NCI-H2196 treated with DMSO at 0.1 percent for 48 hours (cell line): Measurements from ENCODE around the gene BDP1.
"Not testable (repeated sequence)": the region's sequence is repeated elsewhere in the genome, so short reads cannot be mapped to it uniquely, and the experiment has no call there.

Source experiments
- DNase-seq: peaks from one replicate; lab custom pipeline; 2025; ENCODE audit not compliant: unreplicated experiment; lab: John Stamatoyannopoulos, UW

Gene BDP1

DNA sequence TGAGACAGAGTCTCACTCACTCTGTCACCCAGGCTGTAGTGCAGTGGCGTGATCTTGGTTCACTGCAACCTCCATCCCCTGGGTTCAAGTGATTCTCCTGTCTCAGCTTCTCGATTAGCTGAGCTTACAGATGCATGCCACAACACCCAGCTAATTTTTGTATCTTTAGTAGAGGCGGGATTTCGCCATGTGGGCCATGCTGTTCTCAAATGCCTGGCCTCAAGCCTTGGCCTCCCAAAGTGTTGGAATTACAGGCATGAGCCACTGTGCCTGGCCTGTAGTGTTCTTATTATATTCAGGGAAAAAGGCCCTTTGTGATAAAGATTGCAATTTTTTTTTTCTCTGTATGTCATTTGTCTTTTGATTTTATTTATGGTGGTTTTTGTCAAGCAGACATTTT, 107.7 kb downstream of the BDP1 start:
- no peak for DNase-seq

DNA sequence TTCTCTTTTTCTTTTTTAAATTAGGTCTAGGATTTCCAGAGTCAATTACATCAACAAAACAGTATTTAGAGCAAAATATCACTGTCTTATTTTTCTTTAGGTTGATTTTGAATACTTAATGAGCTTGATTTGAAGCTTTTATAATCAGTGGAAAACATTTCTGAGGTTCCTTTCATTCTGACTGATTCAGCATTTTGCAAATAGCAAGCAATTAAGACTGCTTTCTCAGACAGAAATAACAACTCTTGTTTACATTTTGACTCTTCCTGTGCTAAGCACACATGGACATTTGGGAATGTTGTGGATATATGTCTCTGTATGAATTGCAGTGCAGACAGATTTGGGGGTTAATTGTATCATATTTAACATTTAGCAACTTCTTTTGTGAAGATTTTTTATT, 109.4 kb downstream of the BDP1 start:
- DNase-seq: no peak

DNA sequence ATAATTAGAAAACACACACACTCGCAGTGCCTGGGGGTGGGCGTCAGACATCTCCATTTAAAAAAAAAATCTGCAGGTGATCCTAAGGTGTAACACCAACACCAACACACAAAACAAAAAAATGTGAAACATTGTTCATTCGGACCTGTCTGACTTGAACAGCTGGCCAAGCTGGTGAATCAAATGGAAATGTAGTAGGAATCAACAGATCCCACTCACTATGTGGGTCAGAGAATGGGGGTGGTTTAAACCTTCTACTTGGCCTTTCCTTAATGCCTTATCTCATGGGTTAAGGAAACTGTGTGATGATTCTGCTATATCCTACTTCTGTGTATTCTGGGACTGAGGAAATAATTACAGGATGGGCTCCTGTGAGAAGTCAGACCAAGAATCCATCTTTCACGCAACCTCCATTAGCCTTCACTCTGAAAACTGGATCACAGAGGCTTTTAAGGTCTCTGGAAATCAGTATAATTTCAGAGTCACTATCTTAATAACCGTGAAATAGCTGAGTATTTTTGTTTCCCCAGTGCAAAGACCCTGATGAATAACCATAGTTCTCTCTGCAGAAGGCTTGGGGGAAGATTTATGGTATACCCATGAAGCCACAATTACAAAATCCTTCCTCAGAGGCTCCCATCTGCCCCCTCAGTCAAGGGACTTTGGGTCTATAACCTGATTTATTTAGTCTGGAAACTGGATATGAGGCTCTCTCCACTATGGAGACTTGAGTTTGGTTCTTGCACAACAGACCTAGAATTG, 114.5 kb downstream of the BDP1 start:
- DNase-seq: no peak

DNA sequence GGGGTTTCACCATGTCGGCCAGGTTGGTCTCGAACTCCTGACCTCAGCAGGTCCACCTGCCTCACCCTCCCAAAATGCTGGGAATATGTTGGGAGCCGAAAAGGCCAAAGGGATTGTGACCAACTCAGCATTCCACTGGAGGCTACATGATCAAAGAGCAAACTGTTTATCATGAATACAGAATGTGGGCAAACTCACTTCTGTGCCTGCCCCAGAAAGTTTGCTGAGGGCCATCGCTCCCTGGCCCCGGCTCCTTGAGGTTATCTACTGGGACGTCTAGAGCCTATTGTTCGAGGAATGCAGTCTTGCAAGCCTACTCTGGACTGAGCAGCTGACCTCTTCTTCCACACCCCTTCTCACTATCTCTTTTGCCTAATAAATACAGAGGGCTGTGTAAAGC, 116.4 kb downstream of the BDP1 start:
- not testable (repeated sequence) for DNase-seq

DNA sequence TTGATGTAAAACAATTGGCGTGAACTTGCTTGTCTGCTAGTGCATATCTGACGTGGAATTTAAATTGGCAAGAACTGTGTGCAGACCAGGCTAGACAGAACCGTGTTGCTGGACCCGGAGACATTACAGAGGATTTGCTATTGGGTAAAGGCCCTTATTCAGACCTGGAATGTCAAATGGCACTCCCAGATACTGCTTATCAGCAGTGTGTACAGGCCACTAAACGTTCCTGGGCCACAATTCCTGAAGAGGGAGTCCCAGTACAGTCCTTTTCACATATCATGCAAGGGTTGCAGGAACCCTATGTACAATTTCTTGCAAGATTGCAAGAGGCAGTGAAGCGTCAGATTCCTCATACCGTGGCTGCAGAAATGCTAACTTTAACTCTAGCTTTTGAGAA, 118.1 kb downstream of the BDP1 start:
- DNase-seq: no peak

DNA sequence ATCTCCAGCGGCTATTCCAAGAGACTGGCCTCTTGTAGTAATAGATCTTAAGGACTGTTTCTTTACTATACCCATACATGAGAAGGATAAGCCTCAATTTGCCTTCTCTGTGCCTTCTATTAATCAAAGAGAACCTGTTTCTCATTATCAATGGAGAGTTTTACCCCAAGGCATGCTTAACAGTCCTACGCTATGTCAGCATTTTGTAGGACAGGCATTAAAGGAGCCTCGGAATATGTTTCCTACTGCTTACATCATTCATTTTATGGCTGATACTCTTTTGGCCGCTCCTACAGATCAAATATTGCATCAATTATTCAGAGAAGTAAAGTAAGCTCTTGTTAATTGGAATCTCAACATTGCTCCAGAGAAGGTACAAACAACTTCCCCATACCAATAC, 120.1 kb downstream of the BDP1 start:
- DNase-seq: not testable (repeated sequence)

DNA sequence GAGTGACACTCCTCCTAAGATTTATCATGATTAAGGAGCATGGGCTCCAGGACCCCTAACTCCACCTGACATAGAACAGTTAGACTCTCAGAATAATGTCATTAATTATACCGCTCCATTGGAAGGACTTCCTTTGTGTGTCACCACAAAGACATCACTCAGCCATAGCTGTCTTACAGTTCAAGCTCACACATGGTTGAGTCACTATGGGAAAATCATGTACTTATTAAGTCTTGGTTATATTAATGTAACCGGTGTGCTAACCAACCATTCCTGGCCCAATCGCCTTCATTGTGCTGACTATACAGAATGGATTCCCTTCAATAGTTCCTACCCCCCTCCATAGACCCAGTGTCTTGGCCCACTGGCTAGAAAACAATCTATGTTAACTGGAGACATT, 120.8 kb downstream of the BDP1 start:
- DNase-seq: no peak

DNA sequence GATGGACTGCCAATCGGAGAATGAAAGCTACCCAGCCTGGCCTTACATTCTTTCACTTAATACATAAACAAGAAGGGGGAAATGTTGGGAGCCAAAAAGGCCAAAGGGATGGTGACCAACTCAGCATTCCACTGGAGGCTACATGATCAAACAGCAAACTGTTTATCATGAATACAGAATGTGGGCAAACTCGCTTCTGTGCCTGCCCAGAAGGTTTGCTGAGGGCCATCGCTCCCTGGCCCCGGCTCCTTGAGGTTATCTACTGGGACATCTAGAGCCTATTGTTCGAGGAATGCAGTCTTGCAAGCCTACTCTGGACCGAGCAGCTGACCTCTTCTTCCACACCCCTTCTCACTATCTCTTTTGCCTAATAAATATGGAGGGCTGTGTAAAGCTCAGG, 122.4 kb downstream of the BDP1 start:
- not testable (repeated sequence) for DNase-seq

DNA sequence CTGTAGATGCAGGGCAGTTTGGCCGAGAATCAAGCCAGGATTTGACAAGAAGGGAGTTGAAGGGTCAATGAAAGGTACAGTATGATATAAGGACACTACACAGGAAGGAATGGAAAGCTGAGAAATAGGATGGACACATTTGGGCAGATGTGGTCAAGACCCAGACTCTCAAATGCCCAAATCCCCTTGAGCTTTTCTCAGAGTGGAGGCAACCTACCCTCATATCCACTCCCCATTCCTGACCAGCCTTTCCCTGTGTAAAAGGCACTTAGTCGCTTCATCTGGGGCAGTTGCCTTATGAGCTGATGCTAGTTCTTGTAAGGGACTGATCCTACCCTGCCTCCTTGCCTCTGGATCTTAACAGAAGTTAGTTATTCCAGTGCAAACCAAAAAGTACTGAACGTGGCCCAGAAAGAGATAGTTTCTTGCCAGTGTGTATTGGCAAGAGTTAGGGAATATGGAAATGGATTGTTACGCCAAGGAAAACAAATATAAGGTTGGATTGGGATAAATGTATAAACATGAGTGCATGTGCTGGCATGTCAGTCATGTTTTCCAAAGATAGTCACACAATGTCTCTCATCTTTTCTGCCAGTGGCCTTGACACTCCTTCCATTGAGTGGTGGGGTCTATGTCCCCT, 127.6 kb downstream of the BDP1 start:
- DNase-seq: no peak

DNA sequence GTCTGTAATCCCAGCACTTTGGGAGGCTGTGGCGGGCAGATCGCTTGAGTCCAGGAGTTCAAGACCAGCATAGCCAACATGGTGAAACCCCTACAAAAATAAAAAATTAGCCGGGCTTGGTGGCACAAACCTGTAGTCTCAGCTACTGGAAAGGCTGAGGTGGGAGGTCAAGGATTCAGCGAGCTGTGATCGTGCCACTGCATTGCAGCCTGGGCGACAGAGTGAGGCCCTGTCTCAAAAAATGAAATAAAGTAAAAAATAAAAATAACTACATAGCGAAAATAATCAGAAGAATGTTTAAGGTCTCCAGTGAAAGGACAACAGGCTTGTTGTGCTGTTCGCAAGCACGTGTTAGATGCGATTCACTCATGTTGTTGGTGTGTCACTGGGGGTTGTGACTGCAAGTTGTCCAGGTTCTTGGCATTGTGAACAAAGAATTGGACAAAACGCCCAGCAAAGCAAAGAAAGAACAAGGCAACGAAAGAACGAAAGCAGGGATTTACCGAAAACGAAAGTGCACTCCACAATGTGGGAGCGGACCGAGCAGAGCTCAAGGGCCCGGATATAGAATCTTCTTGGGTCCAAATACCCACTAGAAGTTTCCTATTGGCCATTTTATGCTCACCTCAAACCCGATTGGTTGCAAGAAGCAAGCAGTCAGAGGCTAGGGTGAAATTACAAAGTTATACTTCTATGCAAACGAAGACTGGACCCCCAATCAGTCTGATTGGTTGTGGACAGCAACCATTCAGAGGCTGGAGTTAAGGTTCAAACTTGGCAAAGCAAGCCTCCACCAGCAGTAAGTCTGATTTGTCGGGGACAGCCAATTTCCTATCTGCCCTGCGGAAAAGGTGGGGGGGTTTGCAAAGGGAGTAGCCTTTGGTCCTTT, 130.8 kb downstream of the BDP1 start:
- DNase-seq: no peak

DNA sequence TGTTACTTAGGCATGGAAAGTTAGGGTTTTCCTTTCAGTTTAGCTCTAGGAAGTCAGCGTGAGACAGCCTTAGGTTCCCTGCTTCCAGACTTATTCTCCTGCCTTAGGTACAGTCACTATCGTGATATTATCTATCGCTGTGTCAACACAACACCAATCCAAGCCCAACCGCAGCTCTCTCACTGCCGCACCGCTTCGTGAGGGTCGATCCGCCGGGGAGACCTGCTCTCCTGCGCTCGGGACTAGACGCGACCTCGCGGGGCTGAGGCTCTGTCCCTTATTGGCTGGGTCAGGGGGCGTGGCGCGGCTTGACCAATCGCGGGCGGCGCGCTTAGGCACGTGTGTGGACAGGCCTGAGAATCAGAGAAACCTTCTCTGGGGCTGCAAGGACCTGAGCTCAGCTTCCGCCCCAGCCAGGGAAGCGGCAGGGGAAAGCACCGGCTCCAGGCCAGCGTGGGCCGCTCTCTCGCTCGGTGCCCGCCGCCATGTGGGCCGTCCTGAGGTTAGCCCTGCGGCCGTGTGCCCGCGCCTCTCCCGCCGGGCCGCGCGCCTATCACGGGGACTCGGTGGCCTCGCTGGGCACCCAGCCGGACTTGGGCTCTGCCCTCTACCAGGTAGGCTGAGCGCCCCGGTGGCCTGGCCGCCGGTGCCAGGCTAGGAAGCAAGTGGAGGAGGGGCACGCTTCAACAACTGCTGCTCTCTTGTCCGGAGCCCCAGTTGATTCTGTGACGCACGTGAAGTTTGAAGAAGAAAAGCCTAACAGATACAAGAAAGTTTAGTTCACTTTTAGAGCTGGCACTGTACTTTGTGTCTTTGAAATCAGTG, 131.7 kb downstream of the BDP1 start, which contains the start of gene MCCC2:
MCCC2 (plus strand) TSS at position 400 of the 825 bp plus-strand sequence; CDS start at position 486, 86 bp downstream.
- peak; percentile 70 for DNase-seq

DNA sequence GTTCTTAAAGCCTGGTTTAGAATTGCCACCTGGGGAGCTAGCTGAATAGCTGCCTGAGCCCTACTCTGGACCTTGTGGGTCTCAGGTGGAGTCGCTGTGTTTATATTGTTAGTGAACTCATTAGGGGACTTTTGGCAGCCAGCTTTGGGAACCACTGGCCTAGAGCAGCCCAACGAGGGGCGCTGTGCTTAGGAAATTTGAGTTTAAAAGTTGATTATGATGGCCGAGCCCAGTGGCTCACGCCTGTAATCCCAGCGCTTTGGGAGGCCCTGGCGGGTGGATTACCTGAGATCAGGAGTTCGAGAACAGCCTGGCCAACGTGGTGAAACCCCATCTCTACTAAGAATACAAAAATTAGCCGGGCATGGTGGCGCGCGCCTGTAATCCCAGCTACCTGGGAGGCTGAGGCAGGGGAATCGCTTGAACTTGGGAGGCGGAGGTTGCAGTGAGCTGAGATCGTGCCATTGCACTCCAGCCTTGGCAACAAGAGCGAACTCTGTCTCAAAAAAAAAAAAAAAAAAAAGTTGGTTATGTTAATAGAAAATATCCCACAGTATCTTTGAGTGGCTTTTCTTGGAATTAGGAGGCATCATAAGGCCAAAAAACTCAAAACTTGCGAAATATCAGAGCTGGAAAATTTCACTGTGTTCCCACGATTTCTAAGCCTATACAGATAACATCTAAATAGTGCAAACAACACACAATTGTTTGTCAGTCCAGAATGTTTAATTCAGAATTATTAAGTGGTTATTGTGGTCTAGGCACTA, 132.5 kb downstream of the BDP1 start:
- no peak for DNase-seq

DNA sequence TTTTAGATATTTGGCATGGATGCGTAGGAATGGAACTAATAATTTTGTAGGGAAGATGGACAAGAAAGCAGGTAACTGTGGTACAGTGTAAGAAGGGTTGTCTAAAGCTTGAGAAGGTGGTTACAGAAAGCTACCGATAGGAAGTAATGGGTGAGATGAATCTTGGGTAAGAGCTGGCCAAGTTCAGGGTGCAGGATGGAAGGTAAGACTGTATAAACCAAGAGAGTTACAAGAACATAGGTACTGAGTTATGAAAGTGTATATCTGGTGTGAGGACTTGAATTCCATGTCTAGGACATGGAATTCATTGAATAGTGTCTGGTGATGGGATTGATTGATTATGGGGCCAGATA, 133.1 kb downstream of the BDP1 start:
- DNase-seq: no peak

DNA sequence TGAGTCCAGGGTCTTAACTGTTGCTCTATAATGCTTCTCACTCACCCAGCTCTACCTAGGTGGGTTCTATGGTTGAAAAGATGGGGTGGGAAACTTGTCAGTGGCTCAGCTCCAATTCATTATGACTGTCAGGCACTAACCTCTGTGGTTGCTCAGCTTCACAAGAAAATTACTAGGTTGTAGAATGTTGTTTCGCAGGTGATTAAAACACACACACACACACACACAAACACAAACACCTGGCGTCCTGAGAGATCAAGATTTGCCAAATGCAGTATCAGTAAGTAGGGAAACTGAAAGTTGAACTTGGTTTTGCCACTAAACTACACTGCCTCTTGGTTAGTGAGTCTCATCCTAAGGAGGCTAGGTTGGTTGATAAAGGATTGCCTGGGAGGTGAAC, 134.5 kb downstream of the BDP1 start:
- DNase-seq: no peak

DNA sequence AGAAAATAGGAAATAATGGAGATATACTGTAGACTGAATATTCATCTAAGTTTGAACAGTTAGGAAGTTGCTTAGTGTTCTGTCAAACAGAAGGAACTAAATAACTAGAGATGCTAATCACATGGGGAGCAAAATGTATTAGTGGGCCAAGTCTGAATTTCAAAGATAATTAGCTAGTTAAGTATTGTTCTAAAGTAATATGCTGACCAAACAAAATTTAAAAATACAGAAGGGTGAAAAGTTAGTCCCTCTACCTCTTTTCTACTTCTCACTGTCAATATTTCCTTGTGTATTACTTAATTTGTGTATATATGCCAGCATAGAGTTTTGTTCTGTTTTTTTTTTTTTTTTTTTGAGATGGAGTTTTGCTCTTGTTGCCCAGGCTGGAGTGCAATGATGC, 135.6 kb downstream of the BDP1 start:
- no peak for DNase-seq

DNA sequence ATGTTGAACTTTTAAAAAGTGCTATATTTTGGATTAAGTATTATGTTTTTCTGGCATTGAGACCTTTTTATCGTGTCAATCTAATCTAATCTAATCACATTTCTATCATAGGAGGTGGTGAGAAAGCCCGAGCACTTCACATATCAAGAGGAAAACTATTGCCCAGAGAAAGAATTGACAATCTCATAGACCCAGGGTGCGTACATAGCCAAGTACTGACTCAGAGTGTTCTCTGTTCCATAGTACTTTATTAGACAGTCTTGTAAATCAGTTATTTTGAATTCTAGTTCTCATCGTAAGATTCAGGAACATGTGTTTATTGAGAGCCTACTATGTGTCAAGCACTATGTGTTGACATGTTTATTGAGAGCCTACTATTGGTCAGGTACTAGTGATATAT, 140.7 kb downstream of the BDP1 start:
- no peak for DNase-seq

DNA sequence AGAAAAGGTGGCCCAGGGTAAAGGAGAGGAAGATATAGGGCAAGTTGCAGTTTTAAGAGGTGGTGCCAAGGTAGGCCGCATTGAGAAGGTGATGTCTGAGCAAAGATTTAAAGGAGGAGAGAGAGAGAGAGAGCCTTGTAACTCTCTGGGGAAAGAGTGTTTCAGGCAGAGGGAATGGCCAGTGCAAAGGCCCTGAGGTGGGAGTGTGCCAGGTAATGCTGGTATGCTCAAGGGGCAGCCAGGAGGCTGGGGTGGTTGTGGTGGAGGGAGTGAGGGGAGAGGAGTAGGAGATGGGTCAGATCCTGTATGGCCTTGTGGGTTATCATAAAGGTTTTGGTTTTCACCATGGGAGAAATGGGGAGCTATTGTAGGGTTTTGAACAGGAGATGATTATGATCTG, 141.6 kb downstream of the BDP1 start:
- DNase-seq: no peak

DNA sequence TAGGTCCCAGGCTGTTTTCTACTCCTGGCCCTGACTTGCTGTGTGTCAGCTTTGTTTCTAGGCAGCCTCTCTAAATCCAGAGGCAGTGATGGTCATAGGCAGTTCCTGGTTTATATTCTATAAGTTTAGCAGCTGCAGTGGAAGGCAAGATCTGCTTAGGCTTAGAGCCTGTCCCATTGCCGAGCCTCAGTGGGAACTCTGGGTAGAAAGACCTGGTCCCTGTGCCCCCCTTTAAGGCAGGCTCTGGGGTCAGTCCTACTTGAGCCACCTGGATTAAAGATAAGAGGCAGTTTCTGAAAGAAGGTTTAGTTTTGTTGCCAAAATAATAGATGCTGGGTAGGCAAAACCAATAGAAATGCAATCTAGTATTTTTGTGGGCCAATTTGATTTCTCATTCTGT, 145.3 kb downstream of the BDP1 start:
- no peak for DNase-seq

DNA sequence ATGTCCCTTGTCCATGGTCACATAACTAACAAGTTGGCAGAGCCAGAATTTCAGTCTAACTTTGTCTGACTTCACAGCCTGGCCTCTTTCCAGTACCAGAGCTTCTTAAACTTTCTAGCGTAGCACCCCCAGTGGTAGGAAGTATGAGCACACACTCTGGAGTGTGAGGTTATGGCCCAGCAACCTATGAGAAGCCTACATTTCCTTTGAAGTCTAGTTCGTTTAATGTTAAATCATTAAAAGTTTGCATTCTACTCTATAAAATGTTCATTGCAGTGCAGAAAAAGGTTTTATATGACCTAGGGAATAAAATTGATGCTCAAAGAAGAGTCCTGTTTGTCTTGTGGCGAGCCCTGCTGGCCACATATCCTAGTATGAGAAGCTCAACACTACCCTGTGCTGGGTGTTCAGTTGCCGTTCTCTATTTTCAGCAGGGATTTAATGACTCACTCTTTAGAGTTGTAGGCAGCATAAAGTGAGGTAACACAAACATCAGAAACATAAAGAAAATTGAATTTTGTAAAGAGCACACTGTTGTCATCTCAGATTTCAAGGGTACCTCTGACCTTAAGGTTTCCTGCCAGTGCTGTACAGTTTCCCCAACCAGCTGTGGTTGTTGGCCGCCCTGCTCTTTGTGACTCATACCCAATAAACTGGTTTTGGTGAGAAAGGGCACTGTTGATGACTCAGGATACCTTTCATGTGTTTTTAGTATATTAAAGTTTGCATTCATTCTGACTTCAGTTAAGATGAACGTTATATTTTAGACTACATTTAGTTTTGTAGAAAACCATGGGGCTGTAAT, 146.0 kb downstream of the BDP1 start:
- DNase-seq: peak; percentile 20
